ENCODE results near the gene PNLIPRP2.

PNLIPRP2 gene

GRCh38 chr10:116608686-116609594, 11.8 kb upstream of the PNLIPRP2 start:
- H3K27me3 ChIP-seq: peaks cover 0 to 35% of the 10 kb centered on the region in 2 donors
- TF ChIP-seq CTCF (IDR thresholded peaks at IDR 0.05): no peak
- peaks cover 0 to 11% (median 9%) of the 10 kb centered on the region in 3 donors for H3K9me3 ChIP-seq
- H3K4me3 ChIP-seq: no peak overlapping the region
- no peaks in the 10 kb centered on the region for H3K36me3 ChIP-seq
- no peak overlapping the region for H3K27ac ChIP-seq
- DNase-seq: no peak
- no peaks in the 10 kb centered on the region for H3K4me1 ChIP-seq
- intact Hi-C loops (cut with DNase I; ENCODE audit: low total_unique reads): no loop called here

GRCh38 chr10:116610443-116611152, 10.2 kb upstream of the PNLIPRP2 start:
- peaks cover 0 to 11% (median 9%) of the 10 kb centered on the region in 3 donors for H3K9me3 ChIP-seq
- no peaks in the 10 kb centered on the region for H3K36me3 ChIP-seq
- intact Hi-C loops (cut with DNase I; ENCODE audit: low total_unique reads): no loop called here
- no peak for TF ChIP-seq CTCF (IDR thresholded peaks at IDR 0.05)
- H3K4me3 ChIP-seq: no peak overlapping the region
- no peaks in the 10 kb centered on the region for H3K4me1 ChIP-seq
- no peak overlapping the region for H3K27ac ChIP-seq
- DNase-seq: no peak
- peaks cover 0 to 35% of the 10 kb centered on the region in 2 donors for H3K27me3 ChIP-seq

GRCh38 chr10:116611153-116611545, 9.6 kb upstream of the PNLIPRP2 start:
- H3K27ac ChIP-seq: no peak overlapping the region

GRCh38 chr10:116612107-116612769, 8.5 kb upstream of the PNLIPRP2 start:
- intact Hi-C loops (cut with DNase I; ENCODE audit: low total_unique reads): no loop called here
- TF ChIP-seq CTCF (IDR thresholded peaks at IDR 0.05): no peak
- Histone ChIP-seq H3K9me3 (peaks cover 0 to 11% (median 9%) of the 10 kb centered on the region in 3 donors), H3K4me3 (no peak overlapping the region), H3K36me3 (no peaks in the 10 kb centered on the region), H3K4me1 (no peaks in the 10 kb centered on the region), H3K27me3 (peaks cover 0 to 28% of the 10 kb centered on the region in 2 donors), H3K27ac (no peak overlapping the region)
- DNase-seq: no peak

More at GRCh38 chr10:116611153-116611545, 9.6 kb upstream of the PNLIPRP2 start:
- H3K4me3 ChIP-seq: no peak overlapping the region
- TF ChIP-seq CTCF (IDR thresholded peaks at IDR 0.05): no peak
- H3K27me3 ChIP-seq: peaks cover 0 to 33% of the 10 kb centered on the region in 2 donors
- peaks cover 0 to 11% (median 9%) of the 10 kb centered on the region in 3 donors for H3K9me3 ChIP-seq
- H3K36me3 ChIP-seq: no peaks in the 10 kb centered on the region
- intact Hi-C loops (cut with DNase I; ENCODE audit: low total_unique reads): no loop called here
- no peak for DNase-seq
- H3K4me1 ChIP-seq: no peaks in the 10 kb centered on the region

DNA sequence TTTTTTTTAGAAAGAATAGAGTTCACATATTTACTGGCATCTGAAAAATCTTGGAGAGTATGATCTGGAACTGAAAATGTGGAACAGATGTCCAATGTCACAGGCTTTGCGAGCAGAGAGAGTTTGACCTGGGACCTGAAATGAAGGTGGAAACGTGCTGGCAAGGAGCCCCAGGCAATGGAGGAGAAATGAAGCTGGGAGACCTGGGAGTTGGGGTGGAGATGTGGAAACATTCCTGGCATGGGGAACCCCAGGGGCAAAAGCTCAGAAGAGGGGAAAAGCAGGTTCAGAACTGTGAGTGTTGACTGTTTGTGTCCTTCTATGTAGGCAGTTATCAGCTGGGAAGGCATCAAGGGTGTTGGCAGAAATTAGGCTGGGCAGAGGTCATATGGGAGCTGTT, 7.3 kb upstream of the PNLIPRP2 start:
- Histone ChIP-seq H3K36me3 (no peaks in the 10 kb centered on the region), H3K27ac (no peak overlapping the region), H3K9me3 (peaks cover 0 to 11% (median 9%) of the 10 kb centered on the region in 3 donors), H3K27me3 (peaks cover 0 to 24% of the 10 kb centered on the region in 2 donors), H3K4me1 (no peaks in the 10 kb centered on the region), H3K4me3 (no peak overlapping the region)
- no peak for TF ChIP-seq CTCF (IDR thresholded peaks at IDR 0.05)
- no peak for DNase-seq
- intact Hi-C loops (cut with DNase I; ENCODE audit: low total_unique reads): no loop called here
